NCI-H1105 (cell line): Measurements from ENCODE around the gene CRBN.

Experiments used
- DNase-seq: peaks from one replicate; lab custom pipeline; 2025; lab: John Stamatoyannopoulos, UW

CRBN gene

GRCh38 chr3:3110299-3110630 lies 69.2 kb downstream of the CRBN start, which contains the start of gene IL5RA:
IL5RA (minus strand) TSS chr3:3110374; CDS start chr3:3104984, 5,390 bp downstream.
- DNase-seq: no peak

GRCh38 chr3:3109407-3110298 lies 69.8 kb downstream of the CRBN start:
- no peak for DNase-seq

GRCh38 chr3:3107858-3108257 lies 71.6 kb downstream of the CRBN start:
- no peak for DNase-seq

- no peak for DNase-seq
Observed at GRCh38 chr3:3107181-3107580, 72.3 kb downstream of the CRBN start.

- DNase-seq: no peak
Observed at GRCh38 chr3:3105815-3106214, 73.7 kb downstream of the CRBN start.

- DNase-seq: no peak
Observed at GRCh38 chr3:3105246-3105645, 74.2 kb downstream of the CRBN start.

GRCh38 chr3:3102751-3103150 lies 76.7 kb downstream of the CRBN start:
- DNase-seq: no peak

- no peak for DNase-seq
Observed at GRCh38 chr3:3101660-3102458, 77.6 kb downstream of the CRBN start.
